Endodermal cell (in vitro differentiated cells): Measurements from ENCODE around the gene BNC2. TPM values are rescaled to one million over a fixed set of nuclear protein-coding genes. Genes with fewer than 3 reads are reported as not detected.

ENCODE experiments used
- DNase-seq: peaks from one replicate; pipeline ENCODE4 v3.0.0-alpha.2; 2017
- H3K27ac ChIP-seq: 2 replicates; pipeline ENCODE4 v1.5.1; 2013; ENCODE audit warnings: mild to moderate bottlenecking, low read depth, low read length, moderate library complexity
- H3K27me3 ChIP-seq: 2 replicates; pipeline ENCODE4 v1.6.1; 2013; ENCODE audit warnings: mild to moderate bottlenecking, low read length, moderate library complexity; ENCODE audit not compliant: insufficient read depth, control insufficient read depth, poor library complexity, severe bottlenecking
- H3K36me3 ChIP-seq: 2 replicates; pipeline ENCODE4 v1.7.0; 2013; ENCODE audit warnings: mild to moderate bottlenecking, low read length, moderate library complexity; ENCODE audit not compliant: control insufficient read depth, insufficient read depth
- H3K4me1 ChIP-seq: one replicate; pipeline ENCODE4 v1.7.0; 2013; ENCODE audit warnings: low read length; ENCODE audit not compliant: control insufficient read depth, insufficient read depth
- H3K4me3 ChIP-seq: 2 replicates; pipeline ENCODE4 v1.5.1; 2013; ENCODE audit warnings: mild to moderate bottlenecking, low read length, moderate library complexity
- H3K9ac ChIP-seq: 2 replicates; pipeline ENCODE4 v1.6.1; 2013; ENCODE audit warnings: mild to moderate bottlenecking, low read length, moderate library complexity; ENCODE audit not compliant: poor library complexity, severe bottlenecking; ENCODE audit errors: extremely low read depth
- H3K9me3 ChIP-seq: 2 replicates; pipeline ENCODE4 v1.6.1; 2013; ENCODE audit warnings: mild to moderate bottlenecking, low read length, moderate library complexity; ENCODE audit not compliant: control insufficient read depth
- H3K27ac Mint-ChIP-seq: 2 replicates; pipeline ENCODE4 v1.8.0; 2020; ENCODE audit warnings: mixed read lengths
- H3K27me3 Mint-ChIP-seq: 2 replicates; pipeline ENCODE4 v1.8.0; 2021; ENCODE audit warnings: mild to moderate bottlenecking, mixed read lengths; ENCODE audit not compliant: insufficient read depth
- H3K36me3 Mint-ChIP-seq: 2 replicates; pipeline ENCODE4 v1.8.0; 2020; ENCODE audit warnings: low read depth, mixed read lengths
- H3K4me1 Mint-ChIP-seq: 2 replicates; pipeline ENCODE4 v1.8.0; 2020; ENCODE audit warnings: mixed read lengths
- H3K4me3 Mint-ChIP-seq: 2 replicates; pipeline ENCODE4 v1.8.0; 2020; ENCODE audit warnings: mild to moderate bottlenecking, moderate library complexity, mixed read lengths
- H3K9me3 Mint-ChIP-seq: 2 replicates; pipeline ENCODE4 v1.8.0; 2020; ENCODE audit warnings: mild to moderate bottlenecking, mixed read lengths
- WGBS, 2 experiments: methylation state at CpG; one replicate each; pipeline versions ENCODE4 v1.1.5 to v1.1.7; 2013; ENCODE audit warnings: missing lambda C conversion rate in 2 of 2, mixed read lengths in 1 of 2; ENCODE audit not compliant: insufficient coverage in 1 of 2, insufficient read length in 1 of 2; 5-methylcytosine and 5-hydroxymethylcytosine counted together
- total RNA-seq, 2 donors: library from RNA; stranded (reverse); fragmentation: NEBNext Ultra II Directional in 1 of 2; extraction: Animal tissue kit (Norgen Biotek cat#: 25700) in 1 of 2; gene quantifications; 2 replicates in 1 of 2; 3 replicates in 1 of 2; pipeline ENCODE4 v1.2.1, GENCODE V29; 2021
- TF ChIP-seq, protein P1 (sequence below): fragments of 200-600 bp; sonication (generic); conservative IDR thresholded peaks from 2 replicates; pipeline ENCODE4 v1.5.0; 2021; ENCODE audit warnings: antibody characterized with exemption, mild to moderate bottlenecking

The BNC2 gene
- total RNA-seq, 2 donors from 2014 or later, result 3.0 to 10.5 TPM

DNA sequence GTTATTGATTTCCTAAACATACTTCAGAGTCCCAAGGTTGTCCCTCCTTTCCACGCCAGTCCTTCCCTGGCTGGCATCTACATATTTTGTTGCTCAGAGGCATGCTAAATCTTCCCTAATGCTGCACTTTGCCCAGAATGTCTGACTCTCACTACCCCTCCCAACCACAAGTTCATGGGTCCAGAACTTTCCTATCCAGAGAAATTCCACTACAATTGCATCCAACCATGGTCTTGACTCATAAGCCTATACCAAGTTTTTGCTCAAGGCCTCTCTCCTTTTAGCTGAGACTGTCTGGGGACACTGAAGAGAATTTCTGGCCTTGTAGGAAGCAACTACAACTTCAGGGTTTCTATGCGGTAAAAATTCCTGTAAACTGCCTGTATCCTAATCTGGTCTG is 206.3 kb downstream of the BNC2 start:
- peaks cover 10% of the 10 kb centered on the region for H3K4me1 Mint-ChIP-seq
- no peak overlapping the region for H3K27ac ChIP-seq
- H3K4me1 ChIP-seq, result no peaks in the 10 kb centered on the region
- H3K4me3 Mint-ChIP-seq, result no peak overlapping the region
- no peak overlapping the region for H3K27ac Mint-ChIP-seq
- H3K9me3 ChIP-seq, result no peaks in the 10 kb centered on the region
- H3K9ac ChIP-seq, result no peak overlapping the region
- H3K36me3 ChIP-seq, result no peaks in the 10 kb centered on the region
- DNase-seq, result no peak
- no peaks in the 10 kb centered on the region for H3K36me3 Mint-ChIP-seq
- 95 to 100% methylated on average over 2 of the region's 2 CpGs for WGBS, 2 experiments
- H3K4me3 ChIP-seq, result no peak overlapping the region
- H3K9me3 Mint-ChIP-seq, result no peaks in the 10 kb centered on the region
- H3K27me3 Mint-ChIP-seq, result no peaks in the 10 kb centered on the region
- no peaks in the 10 kb centered on the region for H3K27me3 ChIP-seq
- TF ChIP-seq, protein P1, sequence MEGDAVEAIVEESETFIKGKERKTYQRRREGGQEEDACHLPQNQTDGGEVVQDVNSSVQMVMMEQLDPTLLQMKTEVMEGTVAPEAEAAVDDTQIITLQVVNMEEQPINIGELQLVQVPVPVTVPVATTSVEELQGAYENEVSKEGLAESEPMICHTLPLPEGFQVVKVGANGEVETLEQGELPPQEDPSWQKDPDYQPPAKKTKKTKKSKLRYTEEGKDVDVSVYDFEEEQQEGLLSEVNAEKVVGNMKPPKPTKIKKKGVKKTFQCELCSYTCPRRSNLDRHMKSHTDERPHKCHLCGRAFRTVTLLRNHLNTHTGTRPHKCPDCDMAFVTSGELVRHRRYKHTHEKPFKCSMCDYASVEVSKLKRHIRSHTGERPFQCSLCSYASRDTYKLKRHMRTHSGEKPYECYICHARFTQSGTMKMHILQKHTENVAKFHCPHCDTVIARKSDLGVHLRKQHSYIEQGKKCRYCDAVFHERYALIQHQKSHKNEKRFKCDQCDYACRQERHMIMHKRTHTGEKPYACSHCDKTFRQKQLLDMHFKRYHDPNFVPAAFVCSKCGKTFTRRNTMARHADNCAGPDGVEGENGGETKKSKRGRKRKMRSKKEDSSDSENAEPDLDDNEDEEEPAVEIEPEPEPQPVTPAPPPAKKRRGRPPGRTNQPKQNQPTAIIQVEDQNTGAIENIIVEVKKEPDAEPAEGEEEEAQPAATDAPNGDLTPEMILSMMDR, result no peak

DNA sequence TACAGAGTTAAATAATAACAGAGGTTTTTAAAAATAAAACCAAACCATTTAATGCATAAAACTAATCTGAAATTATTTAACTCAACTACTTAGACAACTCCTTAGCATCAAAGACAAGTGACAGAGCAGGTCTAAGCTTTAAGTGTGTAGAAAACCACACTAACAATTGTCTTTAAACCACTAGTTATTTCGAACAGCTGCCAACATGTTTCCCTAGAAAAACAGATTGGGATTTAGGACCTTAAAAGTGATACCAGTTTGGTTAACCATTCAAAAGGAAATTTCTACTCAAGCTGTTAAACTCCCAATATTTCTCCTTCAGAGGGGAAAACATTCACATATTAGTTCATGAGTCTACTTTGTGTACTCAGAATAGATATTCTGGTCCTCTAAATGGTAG is 208.7 kb downstream of the BNC2 start:
- peaks cover 5% of the 10 kb centered on the region for H3K4me1 Mint-ChIP-seq
- Histone ChIP-seq H3K4me3 (no peak overlapping the region), H3K27me3 (no peaks in the 10 kb centered on the region), H3K9ac (no peak overlapping the region), H3K4me1 (no peaks in the 10 kb centered on the region), H3K9me3 (no peaks in the 10 kb centered on the region), H3K36me3 (no peaks in the 10 kb centered on the region), H3K27ac (no peak overlapping the region)
- H3K27ac Mint-ChIP-seq, result no peak overlapping the region
- no peak for DNase-seq
- TF ChIP-seq, protein P1, result no peak
- no peak overlapping the region for H3K4me3 Mint-ChIP-seq
- H3K27me3 Mint-ChIP-seq, result no peaks in the 10 kb centered on the region
- H3K9me3 Mint-ChIP-seq, result no peaks in the 10 kb centered on the region
- no peaks in the 10 kb centered on the region for H3K36me3 Mint-ChIP-seq
- 95 to 100% methylated on average over 1 of the region's 1 CpG for WGBS, 2 experiments

DNA sequence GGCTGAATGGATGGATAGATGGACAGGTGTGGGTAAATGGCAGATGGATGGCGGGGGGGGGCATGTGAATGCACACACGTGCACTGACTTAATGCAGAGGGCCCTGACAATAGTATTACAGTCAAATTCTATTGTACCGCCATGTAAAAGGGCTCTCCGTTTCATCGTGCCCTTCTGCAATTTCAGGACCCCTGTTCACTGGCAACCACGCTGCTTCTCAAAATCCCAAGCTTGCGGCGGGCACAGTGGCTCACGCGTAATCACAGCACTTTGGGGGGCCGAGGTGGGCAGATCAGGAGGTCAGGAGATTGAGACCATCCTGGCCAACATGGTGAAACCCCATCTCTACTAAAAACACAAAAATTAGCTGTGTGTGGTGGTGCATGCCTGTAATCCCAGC is 211.4 kb downstream of the BNC2 start:
- WGBS, 2 experiments, result 90 to 92% methylated on average over 8 to 11 of the region's 11 CpGs
- H3K27me3 ChIP-seq, result no peaks in the 10 kb centered on the region
- no peaks in the 10 kb centered on the region for H3K9me3 ChIP-seq
- no peak overlapping the region for H3K27ac Mint-ChIP-seq
- no peak overlapping the region for H3K4me3 ChIP-seq
- peaks cover 2% of the 10 kb centered on the region for H3K4me1 Mint-ChIP-seq
- no peak for DNase-seq
- no peaks in the 10 kb centered on the region for H3K27me3 Mint-ChIP-seq
- TF ChIP-seq, protein P1, result no peak
- no peak overlapping the region for H3K4me3 Mint-ChIP-seq
- no peak overlapping the region for H3K9ac ChIP-seq
- H3K36me3 Mint-ChIP-seq, result no peaks in the 10 kb centered on the region
- H3K36me3 ChIP-seq, result no peaks in the 10 kb centered on the region
- no peaks in the 10 kb centered on the region for H3K4me1 ChIP-seq
- no peaks in the 10 kb centered on the region for H3K9me3 Mint-ChIP-seq
- H3K27ac ChIP-seq, result no peak overlapping the region
